IMR-90 (cell line): Measurements from ENCODE around the gene GAS6. TPM values are rescaled to one million over a fixed set of nuclear protein-coding genes. Genes with fewer than 3 reads are reported as not detected.

ENCODE experiments used
- ATAC-seq: fragments of 200-7000 bp; cut with Tn5 transposase; 2 replicates; pipeline ENCODE4 v1.9.1; 2020; ENCODE audit warnings: low read depth, mild to moderate bottlenecking, moderate library complexity
- BruUV-seq: library from RNA; stranded (reverse); fragments of 400-500 nt; replicated peaks from 2 replicates; lab custom pipeline; 2021; lab: Mats Ljungman, UMichigan
- CTCF ChIA-PET: fragments of 300-600 bp; formaldehyde crosslinking; extraction: SDS; loops from one replicate; lab custom pipeline; 2021; ENCODE audit warnings: antibody characterized with exemption; lab: Yijun Ruan, JAX
- POLR2A ChIA-PET: fragments of 300-600 bp; sonication (Branson Sonifier 250); formaldehyde crosslinking; loops from one replicate; lab custom pipeline; 2022; ENCODE audit warnings: antibody characterized with exemption; ENCODE audit not compliant: unreplicated experiment; lab: Charles Lee
- DNase-seq: peaks from one replicate; pipeline ENCODE4 v3.0.0; 2013
- H2AFZ ChIP-seq: replicated peaks from 2 replicates; pipeline ENCODE3; 2013; ENCODE audit warnings: low read length, mild to moderate bottlenecking; ENCODE audit not compliant: poor library complexity
- H2AK5ac ChIP-seq: 2 replicates; pipeline ENCODE4 v1.6.1; 2013; ENCODE audit warnings: low read depth, low read length, inconsistent platforms
- H2AK9ac ChIP-seq: replicated peaks from 2 replicates; pipeline ENCODE3; 2013; ENCODE audit warnings: mild to moderate bottlenecking, low read depth, low read length, moderate library complexity; ENCODE audit not compliant: poor library complexity
- H2BK120ac ChIP-seq: 2 replicates; pipeline ENCODE4 v1.6.1; 2013; ENCODE audit warnings: low read depth, low read length, inconsistent platforms
- H2BK15ac ChIP-seq: 3 replicates; pipeline ENCODE4 v1.6.1; 2013; ENCODE audit warnings: low read depth, low read length, inconsistent platforms
- H2BK20ac ChIP-seq: 2 replicates; pipeline ENCODE4 v1.6.1; 2013; ENCODE audit warnings: low read depth, mild to moderate bottlenecking, inconsistent platforms, low read length, moderate library complexity
- H2BK5ac ChIP-seq: 2 replicates; pipeline ENCODE4 v1.6.1; 2013; ENCODE audit warnings: mild to moderate bottlenecking, low read depth, low read length, inconsistent platforms; ENCODE audit not compliant: poor library complexity, severe bottlenecking
- H3K14ac ChIP-seq: replicated peaks from 2 replicates; pipeline ENCODE4 v1.6.1; 2013; ENCODE audit warnings: low read depth, low read length, inconsistent platforms
- H3K18ac ChIP-seq: 2 replicates; pipeline ENCODE4 v1.6.1; 2013; ENCODE audit warnings: low read depth, low read length, control low read depth
- H3K23ac ChIP-seq: 2 replicates; pipeline ENCODE4 v1.6.1; 2013; ENCODE audit warnings: low read depth, low read length, inconsistent platforms
- H3K27ac ChIP-seq: 2 replicates; pipeline ENCODE4 v1.5.1; 2013; ENCODE audit warnings: mild to moderate bottlenecking, control low read depth, low read length; ENCODE audit not compliant: insufficient read depth
- H3K27me3 ChIP-seq: 2 replicates; pipeline ENCODE4 v1.6.1; 2013; ENCODE audit warnings: low read length; ENCODE audit not compliant: control insufficient read depth, insufficient read depth
- H3K36me3 ChIP-seq: 2 replicates; pipeline ENCODE4 v1.6.1; 2013; ENCODE audit warnings: low read length, mixed read lengths; ENCODE audit not compliant: control insufficient read depth, insufficient read depth
- H3K4ac ChIP-seq: 2 replicates; pipeline ENCODE4 v1.6.1; 2013; ENCODE audit warnings: low read depth, low read length, inconsistent platforms
- H3K4me1 ChIP-seq: 2 replicates; pipeline ENCODE4 v1.6.1; 2013; ENCODE audit warnings: low read length, mixed read lengths; ENCODE audit not compliant: control insufficient read depth, insufficient read depth
- H3K4me2 ChIP-seq: 2 replicates; pipeline ENCODE4 v1.6.1; 2013; ENCODE audit warnings: low read depth, mild to moderate bottlenecking, control low read depth, low read length, moderate library complexity
- H3K4me3 ChIP-seq: 2 replicates; pipeline ENCODE4 v1.5.1; 2013; ENCODE audit warnings: low read depth, mild to moderate bottlenecking, control low read depth, low read length, moderate library complexity; ENCODE audit not compliant: insufficient read depth
- H3K56ac ChIP-seq: 2 replicates; pipeline ENCODE4 v1.6.1; 2013; ENCODE audit warnings: low read length, inconsistent platforms; ENCODE audit not compliant: insufficient read depth; ENCODE audit errors: extremely low read depth
- H3K79me1 ChIP-seq, 2 experiments: 2 replicates each; pipeline ENCODE4 v1.6.1; 2013; ENCODE audit warnings: low read length in 2 of 2, inconsistent platforms in 1 of 2, low read depth in 1 of 2
- H3K9ac ChIP-seq: 2 replicates; pipeline ENCODE4 v1.6.1; 2013; ENCODE audit warnings: low read depth, low read length, control low read depth
- H3K9me1 ChIP-seq: 2 replicates; pipeline ENCODE4 v1.6.1; 2013; ENCODE audit warnings: low read length, inconsistent platforms; ENCODE audit not compliant: insufficient read depth
- H3K9me3 ChIP-seq: 2 replicates; pipeline ENCODE4 v1.6.1; 2013; ENCODE audit warnings: low read length; ENCODE audit not compliant: control insufficient read depth, insufficient read depth
- H4K20me1 ChIP-seq: 2 replicates; pipeline ENCODE4 v1.6.1; 2013; ENCODE audit warnings: low read length, inconsistent platforms; ENCODE audit not compliant: insufficient read depth
- H4K5ac ChIP-seq: 2 replicates; pipeline ENCODE4 v1.6.1; 2013; ENCODE audit warnings: mild to moderate bottlenecking, low read depth, low read length, control low read depth
- H4K8ac ChIP-seq, 2 experiments: 2 replicates each; pipeline ENCODE4 v1.6.1; 2013; ENCODE audit warnings: low read depth in 2 of 2, low read length in 2 of 2, control low read depth in 1 of 2, inconsistent platforms in 1 of 2
- H4K91ac ChIP-seq: 2 replicates; pipeline ENCODE4 v1.6.1; 2013; ENCODE audit warnings: low read depth, low read length, inconsistent platforms; ENCODE audit not compliant: insufficient read depth
- BHLHE40 ChIP-seq: fragments of 150-350 bp; IDR thresholded peaks from 2 replicates; pipeline ENCODE4 v1.6.1; 2016; ENCODE audit warnings: mild to moderate bottlenecking, low read depth, low read length
- CEBPB ChIP-seq: IDR thresholded peaks from 2 replicates; pipeline ENCODE4 v1.6.1; 2012; ENCODE audit warnings: low read depth, low read length, improper control_type of control experiment
- CHD1 ChIP-seq: IDR thresholded peaks from 2 replicates; pipeline ENCODE4 v1.6.1; 2012; ENCODE audit warnings: low read depth, low read length, improper control_type of control experiment
- CTCF ChIP-seq: conservative IDR thresholded peaks from 2 replicates; pipeline ENCODE4 v1.5.1; 2012; ENCODE audit warnings: mild to moderate bottlenecking, low read depth, low read length, improper control_type of control experiment
- FOS ChIP-seq: fragments of 150-350 bp; IDR thresholded peaks from 2 replicates; pipeline ENCODE4 v1.6.1; 2016; ENCODE audit warnings: low read depth, low read length
- MAFK ChIP-seq: IDR thresholded peaks from 2 replicates; pipeline ENCODE4 v1.6.1; 2012; ENCODE audit warnings: low read depth, low read length, improper control_type of control experiment
- MAZ ChIP-seq: IDR thresholded peaks from 2 replicates; pipeline ENCODE4 v1.6.1; 2012; ENCODE audit warnings: low read depth, mild to moderate bottlenecking, low read length, improper control_type of control experiment, moderate library complexity, borderline replicate concordance
- MXI1 ChIP-seq: IDR thresholded peaks from 2 replicates; pipeline ENCODE4 v1.6.1; 2012; ENCODE audit warnings: low read depth, mild to moderate bottlenecking, low read length, moderate library complexity, borderline replicate concordance
- NFE2L2 ChIP-seq: fragments of 150-350 bp; IDR thresholded peaks from 2 replicates; pipeline ENCODE4 v1.6.1; 2016; ENCODE audit warnings: low read depth, mild to moderate bottlenecking, low read length
- POLR2A ChIP-seq: IDR thresholded peaks from 2 replicates; pipeline ENCODE4 v1.6.1; 2012; ENCODE audit warnings: mild to moderate bottlenecking, low read depth, low read length
- RAD21 ChIP-seq: IDR thresholded peaks from 2 replicates; pipeline ENCODE4 v1.6.1; 2012; ENCODE audit warnings: low read length, improper control_type of control experiment
- RCOR1 ChIP-seq: IDR thresholded peaks from 2 replicates; pipeline ENCODE4 v1.6.1; 2012; ENCODE audit warnings: mild to moderate bottlenecking, low read length, improper control_type of control experiment; ENCODE audit not compliant: insufficient replicate concordance
- RFX5 ChIP-seq: IDR thresholded peaks from 2 replicates; pipeline ENCODE4 v1.8.0; 2012; ENCODE audit warnings: low read depth, mild to moderate bottlenecking, low read length, moderate library complexity
- SMC3 ChIP-seq: fragments of 150-350 bp; IDR thresholded peaks from 2 replicates; pipeline ENCODE4 v1.6.1; 2016; ENCODE audit warnings: low read depth, mild to moderate bottlenecking, antibody characterized with exemption, low read length, moderate library complexity
- USF2 ChIP-seq: fragments of 150-350 bp; IDR thresholded peaks from 2 replicates; pipeline ENCODE4 v1.6.1; 2017; ENCODE audit warnings: mild to moderate bottlenecking, antibody characterized with exemption, low read length, low read depth
- WGBS, 2 experiments: methylation state at CpG; one replicate each; pipeline versions ENCODE4 v1.1.5 to v1.1.7; 2013; ENCODE audit warnings: missing lambda C conversion rate in 2 of 2; ENCODE audit not compliant: insufficient read length in 1 of 2; ENCODE audit errors: extremely low coverage in 2 of 2; 5-methylcytosine and 5-hydroxymethylcytosine counted together
- dilution Hi-C: fragments of 300-500 bp; cut with HindIII; formaldehyde crosslinking; loops from one replicate; pipeline ENCODE4 v1.14.3; 2018; ENCODE audit warnings: low sequenced_read_pairs; ENCODE audit not compliant: unreplicated experiment
- in situ Hi-C: fragments of 300-500 bp; cut with MboI; formaldehyde crosslinking; loops from 3 replicates; pipeline ENCODE4 v1.14.3; 2019; ENCODE audit warnings: low sequenced_read_pairs, inconsistent platforms, mixed read lengths
- intact Hi-C: fragments of 100-400 bp; cut with micrococcal nuclease; formaldehyde crosslinking; loops from 2 replicates; pipeline ENCODE4 v1.10.0; 2022
- polyA plus RNA-seq, 3 experiments: library from polyadenylated mRNA; depleted of rRNA; stranded (reverse); fragments of >200 nt; gene quantifications; 2 replicates each; pipeline ENCODE4 v1.2.3, GENCODE V29; 2012; ENCODE audit warnings: low replicate concordance in 1 of 3
- total RNA-seq: library from RNA; depleted of rRNA; stranded (reverse); fragments of >200 nt; gene quantifications from 2 replicates; pipeline ENCODE4 v1.2.3, GENCODE V29; 2012
- TF ChIP-seq, protein P1 (sequence below): fragments of 150-350 bp; IDR thresholded peaks from 2 replicates; pipeline ENCODE4 v1.6.1; 2016; ENCODE audit warnings: low read depth, mild to moderate bottlenecking, low read length, moderate library complexity, borderline replicate concordance

Gene GAS6
- total and polyA plus RNA-seq, 2 of the 4 experiments (the other 2 are of a cell fraction), result 220 to 823 TPM

GRCh38 chr13:113900646-113901045 lies 36.8 kb upstream of the GAS6 start:
- H3K14ac ChIP-seq, result peak overlapping the region; percentile 64
- H3K4me3 ChIP-seq, result no peak overlapping the region
- H3K18ac ChIP-seq, result peak overlapping the region; percentile 80
- ATAC-seq (no peak), DNase-seq (no peak)
- TF ChIP-seq CHD1 (no peak), BHLHE40 (no peak), RFX5 (no peak), MAZ (no peak), NFE2L2 (no peak), SMC3 (no peak), USF2 (no peak), MXI1 (no peak), POLR2A (no peak), RCOR1 (no peak), CEBPB (no peak), FOS (no peak), CTCF (no peak), RAD21 (no peak), MAFK (no peak)
- TF ChIP-seq, protein P1, sequence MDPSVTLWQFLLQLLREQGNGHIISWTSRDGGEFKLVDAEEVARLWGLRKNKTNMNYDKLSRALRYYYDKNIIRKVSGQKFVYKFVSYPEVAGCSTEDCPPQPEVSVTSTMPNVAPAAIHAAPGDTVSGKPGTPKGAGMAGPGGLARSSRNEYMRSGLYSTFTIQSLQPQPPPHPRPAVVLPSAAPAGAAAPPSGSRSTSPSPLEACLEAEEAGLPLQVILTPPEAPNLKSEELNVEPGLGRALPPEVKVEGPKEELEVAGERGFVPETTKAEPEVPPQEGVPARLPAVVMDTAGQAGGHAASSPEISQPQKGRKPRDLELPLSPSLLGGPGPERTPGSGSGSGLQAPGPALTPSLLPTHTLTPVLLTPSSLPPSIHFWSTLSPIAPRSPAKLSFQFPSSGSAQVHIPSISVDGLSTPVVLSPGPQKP, result no peak
- peak overlapping the region; percentile 65 for H3K27ac ChIP-seq
- H3K56ac ChIP-seq, result peak overlapping the region; percentile 61
- peak overlapping the region; percentile 86 to 87 for H4K8ac ChIP-seq
- POLR2A ChIA-PET, result no interaction called here
- peak overlapping the region; percentile 34; the same call in 1 of the 2 replicates for H3K9ac ChIP-seq
- no peak overlapping the region for H3K4me2 ChIP-seq
- peak overlapping the region; percentile 70 for H2AK9ac ChIP-seq
- peak overlapping the region; percentile 99 for H2BK120ac ChIP-seq
- no peaks in the 10 kb centered on the region for H3K36me3 ChIP-seq
- no TSS peak for BruUV-seq
- peak overlapping the region; percentile 59 for H4K5ac ChIP-seq
- peaks cover 21% of the 10 kb centered on the region for H3K9me1 ChIP-seq
- H2AK5ac ChIP-seq, result peak overlapping the region; percentile 97
- peak overlapping the region; percentile 98 for H2BK20ac ChIP-seq
- H3K79me1 ChIP-seq, result peaks cover 16 to 54% of the 10 kb centered on the region in 2 experiments
- H3K9me3 ChIP-seq, result no peaks in the 10 kb centered on the region
- H2AFZ ChIP-seq, result peak overlapping the region; percentile 1
- peaks cover 31% of the 10 kb centered on the region for H3K4me1 ChIP-seq
- CTCF ChIA-PET, result no interaction called here
- intact Hi-C loops (no loop called here), in situ Hi-C loops (no loop called here), dilution Hi-C loops (no loop called here)
- H3K27me3 ChIP-seq, result no peaks in the 10 kb centered on the region
- H2BK5ac ChIP-seq, result peak overlapping the region; percentile 93
- peak overlapping the region; percentile 98 for H2BK15ac ChIP-seq
- WGBS, 2 experiments, result 100% methylated on average over 9 of the region's 10 CpGs; no CpG with 5 or more reads in 1 of the 2 experiments
- peak overlapping the region; percentile 97 for H4K91ac ChIP-seq
- H4K20me1 ChIP-seq, result no peaks in the 10 kb centered on the region
- peak overlapping the region; percentile 93 for H3K4ac ChIP-seq
- H3K23ac ChIP-seq, result peak overlapping the region; percentile 76
